Nucleus accumbens (tissue), 56 donors: ENCODE results near the gene PEAR1.

ENCODE experiments used
- DNase-seq, 56 donors: peaks; one replicate each; lab custom pipeline; 2025; lab: John Stamatoyannopoulos, UW

The PEAR1 gene

DNA sequence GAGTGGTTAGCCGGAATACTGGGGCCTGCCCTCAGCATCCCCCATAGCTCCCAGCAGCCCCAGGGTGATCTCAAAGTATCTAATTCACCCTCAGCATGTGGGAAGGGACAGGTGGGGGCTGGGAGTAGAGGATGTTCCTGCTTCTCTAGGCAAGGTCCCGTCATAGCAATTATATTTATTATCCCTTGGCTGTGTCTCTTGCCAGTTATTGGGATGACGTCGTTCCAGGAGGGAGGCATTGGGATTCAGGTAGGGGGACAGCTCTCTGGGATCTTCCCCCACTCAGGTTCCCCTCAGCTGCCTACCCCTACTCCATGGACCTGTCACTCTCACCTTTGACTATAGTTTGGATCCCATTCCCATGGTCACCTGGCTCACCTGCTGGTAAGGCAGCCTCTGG, 11.9 kb upstream of the PEAR1 start:
- no peak for DNase-seq

- DNase-seq = no peak
These were observed 11.0 kb upstream of the PEAR1 start for GRCh38 chr1:156882543-156882942.

GRCh38 chr1:156883919-156884318, 9.6 kb upstream of the PEAR1 start:
- no peak for DNase-seq

GRCh38 chr1:156884560-156885184, 8.8 kb upstream of the PEAR1 start:
- DNase-seq = no peak

GRCh38 chr1:156885314-156885713, 8.2 kb upstream of the PEAR1 start:
- DNase-seq = no peak

GRCh38 chr1:156885880-156886355, 7.6 kb upstream of the PEAR1 start:
- DNase-seq = no peak

- no peak for DNase-seq
These were observed 6.8 kb upstream of the PEAR1 start for GRCh38 chr1:156886583-156887281.

GRCh38 chr1:156887317-156887716, 6.2 kb upstream of the PEAR1 start:
- DNase-seq = no peak

GRCh38 chr1:156887734-156888133, 5.8 kb upstream of the PEAR1 start:
- DNase-seq = no peak

GRCh38 chr1:156889802-156890580, 3.5 kb upstream of the PEAR1 start:
- DNase-seq = peak in 52 of 56 donors; percentile 10 to 83 (median 57)

GRCh38 chr1:156892190-156893047, 1.1 kb upstream of the PEAR1 start:
- peak in 51 of 56 donors; percentile 4 to 88 (median 46) for DNase-seq

- DNase-seq = no peak
These were observed 483 bp downstream of the PEAR1 start for GRCh38 chr1:156894001-156894400.

DNA sequence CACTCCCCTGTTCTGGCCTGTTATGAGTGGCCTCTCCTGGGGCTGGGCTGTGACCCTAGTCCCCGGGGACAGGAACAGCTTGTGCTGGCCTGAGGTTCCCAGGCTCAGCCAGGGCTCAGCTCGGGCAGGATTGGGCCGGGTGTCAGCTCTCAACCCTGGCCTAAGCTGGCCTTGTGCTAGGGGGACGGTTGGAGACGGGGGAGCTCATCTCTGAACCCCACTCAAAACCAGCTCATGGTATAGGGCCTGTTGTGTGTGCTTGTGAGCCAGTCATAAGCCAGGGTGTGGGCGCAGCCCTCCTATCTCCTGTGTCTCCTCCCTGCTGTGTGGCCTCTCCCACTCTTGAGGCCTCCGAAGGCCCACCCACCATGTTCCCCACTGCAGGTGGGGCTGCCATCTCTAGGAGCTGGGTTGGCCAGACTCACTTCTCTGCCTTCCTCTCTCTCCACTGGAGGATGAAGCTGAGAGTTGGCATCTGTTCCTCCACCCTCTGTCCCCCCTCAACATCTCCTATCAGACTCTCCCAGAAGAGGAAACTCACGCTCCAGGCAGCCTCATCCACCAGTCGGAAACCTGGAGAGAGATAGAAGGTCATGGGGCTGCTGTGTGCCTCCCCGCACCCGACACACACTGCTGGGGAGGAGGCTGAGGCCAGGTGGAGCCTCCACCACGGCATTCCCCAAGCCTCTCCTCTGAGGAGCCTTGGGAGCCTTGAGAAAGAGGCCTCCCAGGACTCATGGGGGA, 1.4 kb downstream of the PEAR1 start:
- DNase-seq = no peak

GRCh38 chr1:156895455-156895812, 1.9 kb downstream of the PEAR1 start:
- no peak for DNase-seq

GRCh38 chr1:156895927-156896326, 2.4 kb downstream of the PEAR1 start:
- DNase-seq = no peak

DNA sequence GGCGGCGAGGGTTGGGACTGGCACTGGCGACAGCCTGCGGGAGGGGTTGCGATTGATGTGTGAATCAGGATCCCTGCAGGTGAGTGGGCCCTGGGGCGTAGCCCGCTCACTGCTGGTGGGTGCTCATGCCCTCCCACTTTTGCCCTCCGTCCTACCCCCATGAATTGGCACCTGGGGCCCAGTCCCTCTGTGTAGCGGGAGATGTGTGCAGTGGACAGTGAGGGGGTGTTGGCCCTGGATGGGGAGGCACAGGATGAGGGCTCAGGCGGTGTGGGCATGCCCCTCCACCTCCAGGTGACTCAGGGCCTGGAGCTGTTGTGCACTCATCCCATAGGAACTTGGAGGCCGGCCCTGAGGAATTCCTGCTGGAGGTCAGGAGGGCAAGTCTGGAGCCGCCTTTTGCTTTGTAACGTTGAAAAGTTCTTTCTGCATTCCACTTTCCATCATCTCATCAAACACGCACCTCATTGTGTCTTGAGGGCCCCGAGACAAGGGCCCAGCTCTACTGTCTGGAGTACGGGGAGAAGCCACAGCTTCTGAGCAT, 3.0 kb downstream of the PEAR1 start:
- DNase-seq = no peak

- DNase-seq = no peak
These were observed 3.7 kb downstream of the PEAR1 start for GRCh38 chr1:156897078-156897825.

DNA sequence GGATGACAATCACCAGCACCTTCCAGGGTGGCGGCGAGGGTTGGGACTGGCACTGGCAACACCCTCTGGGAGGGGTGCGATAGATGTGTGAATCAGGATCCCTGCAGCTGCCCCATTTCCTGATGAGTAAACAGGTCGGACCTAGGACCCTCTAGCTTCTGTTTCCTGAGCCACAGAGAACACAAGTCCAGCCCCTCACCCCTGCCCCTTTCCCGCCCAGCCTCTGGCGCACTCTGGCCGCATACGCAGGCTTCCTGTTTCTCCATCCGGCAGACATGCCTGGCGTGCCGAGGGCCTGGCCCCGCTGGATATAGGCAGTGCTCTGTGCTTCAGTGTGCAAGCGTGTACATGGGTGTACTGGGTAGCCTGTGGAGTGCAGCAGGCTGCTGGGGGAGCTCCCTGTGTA, 4.6 kb downstream of the PEAR1 start:
- no peak for DNase-seq
